Activated T-cell treated with anti-CD3 and anti-CD28 coated beads, Interleukin-2, amount 50 U/mL, for 48 hours (primary cell): ENCODE results near the gene HTRA2.
"Not testable (repeated sequence)": the region's sequence is repeated elsewhere in the genome, so short reads cannot be mapped to it uniquely, and the experiment has no call there.

Experiments
- DNase-seq, 2 experiments: peaks; one replicate each; pipeline ENCODE4 v3.0.0-alpha.2; 2020

HTRA2 gene

DNA sequence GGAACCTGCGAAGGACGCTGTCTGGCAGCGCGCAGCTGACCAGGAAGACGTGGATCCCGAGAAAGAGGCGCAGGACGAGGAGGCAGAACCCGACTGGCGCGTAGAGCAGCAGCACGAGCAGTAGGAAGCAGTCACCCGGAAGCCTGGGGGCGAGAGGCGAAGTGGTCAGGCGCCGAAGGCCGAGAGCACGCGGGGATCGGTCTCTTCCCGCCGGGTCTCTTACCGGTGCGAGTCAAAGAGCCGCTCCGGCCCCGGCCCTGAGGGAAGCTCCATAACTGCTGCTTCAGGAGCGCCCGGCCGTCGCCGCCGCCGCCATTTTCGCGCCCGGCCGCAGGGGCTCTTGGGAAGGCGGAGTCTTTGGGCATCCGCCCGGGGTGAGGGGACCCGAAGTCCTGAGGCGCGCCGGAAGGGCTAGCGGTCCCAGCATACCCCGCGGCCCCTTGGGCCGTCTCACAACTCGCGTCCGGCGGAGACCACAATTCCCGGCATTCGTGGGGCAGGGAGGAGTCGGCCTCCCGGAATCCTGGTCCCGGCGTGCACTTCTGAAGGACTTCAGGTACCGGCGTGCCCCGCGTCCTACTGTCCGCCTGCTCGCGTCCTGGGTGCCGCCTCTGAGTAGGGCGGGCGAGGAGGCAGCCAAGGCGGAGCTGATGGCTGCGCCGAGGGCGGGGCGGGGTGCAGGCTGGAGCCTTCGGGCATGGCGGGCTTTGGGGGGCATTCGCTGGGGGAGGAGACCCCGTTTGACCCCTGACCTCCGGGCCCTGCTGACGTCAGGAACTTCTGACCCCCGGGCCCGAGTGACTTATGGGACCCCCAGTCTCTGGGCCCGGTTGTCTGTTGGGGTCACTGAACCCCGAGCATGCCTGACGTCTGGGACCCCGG lies at the start of gene HTRA2, which contains the start of gene AUP1:
TSS of gene HTRA2 (plus strand) at position 577 of the 882 bp plus-strand sequence. CDS start at position 651, 74 bp downstream.
TSS of gene AUP1 (minus strand) at position 350 of the 882 bp plus-strand sequence. CDS start at position 273, 77 bp downstream.
- peak; percentile 96 for DNase-seq

DNA sequence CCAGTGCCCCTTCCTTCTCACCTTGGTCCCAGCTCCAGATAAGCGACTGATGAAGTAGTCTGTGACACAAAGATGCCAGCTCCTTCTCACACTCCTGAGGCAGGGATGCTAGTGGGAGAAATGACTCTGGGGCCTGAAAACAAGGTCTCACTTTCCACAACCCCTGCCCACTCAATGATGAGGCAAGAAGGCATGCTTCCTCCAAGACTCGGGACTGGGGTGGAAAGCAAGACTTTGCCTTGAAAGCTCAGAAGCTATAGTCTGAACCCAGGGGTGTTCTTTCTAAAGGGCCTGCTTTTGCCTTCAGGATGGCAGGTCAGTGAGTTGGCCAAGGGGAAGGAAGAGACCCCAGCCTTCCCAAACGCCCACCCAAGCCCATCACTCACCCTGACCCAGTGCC lies 48.3 kb upstream of the HTRA2 start:
- no peak for DNase-seq

DNA sequence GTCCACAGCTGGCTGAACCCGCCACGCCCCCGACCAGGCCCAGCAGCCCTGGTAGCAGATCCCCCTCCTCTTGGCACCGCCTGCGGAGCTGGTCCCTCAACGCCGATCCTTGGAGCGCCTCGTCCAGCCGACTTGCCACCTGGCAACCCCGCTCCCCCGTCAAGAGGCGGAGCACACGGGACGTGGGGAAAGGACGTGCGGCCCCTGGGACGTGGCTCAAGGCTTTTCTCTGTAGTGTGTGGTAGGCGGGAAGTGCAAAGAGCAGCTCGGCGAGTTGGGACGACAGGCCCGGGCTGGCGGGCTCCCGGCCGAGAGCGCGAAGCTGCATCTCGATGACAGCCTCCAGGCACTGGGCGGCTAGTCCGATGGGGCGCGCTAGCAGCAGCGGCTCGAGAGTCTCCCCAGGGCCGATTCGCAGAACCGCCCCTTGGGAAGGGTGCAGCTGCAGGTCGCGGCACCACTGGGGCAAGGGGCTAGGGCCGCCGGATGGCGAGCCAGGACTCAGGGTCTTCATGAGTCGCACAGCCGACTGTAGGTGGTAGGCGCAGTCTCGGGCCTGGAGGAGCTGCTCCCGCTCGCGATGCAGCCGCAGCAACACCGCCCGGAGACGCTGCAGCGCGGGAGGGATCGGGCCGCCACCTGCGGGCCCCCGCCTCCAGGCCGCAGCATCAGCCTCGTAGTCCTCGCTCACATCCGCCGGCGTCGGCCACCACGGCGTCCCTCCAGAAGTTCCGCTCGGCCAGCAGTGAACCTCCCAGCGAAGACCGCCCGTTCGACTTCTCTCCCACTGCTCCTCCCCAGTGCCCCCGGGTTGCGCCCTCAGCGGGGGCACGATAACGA lies 47.6 kb upstream of the HTRA2 start:
- DNase-seq = no peak

DNA sequence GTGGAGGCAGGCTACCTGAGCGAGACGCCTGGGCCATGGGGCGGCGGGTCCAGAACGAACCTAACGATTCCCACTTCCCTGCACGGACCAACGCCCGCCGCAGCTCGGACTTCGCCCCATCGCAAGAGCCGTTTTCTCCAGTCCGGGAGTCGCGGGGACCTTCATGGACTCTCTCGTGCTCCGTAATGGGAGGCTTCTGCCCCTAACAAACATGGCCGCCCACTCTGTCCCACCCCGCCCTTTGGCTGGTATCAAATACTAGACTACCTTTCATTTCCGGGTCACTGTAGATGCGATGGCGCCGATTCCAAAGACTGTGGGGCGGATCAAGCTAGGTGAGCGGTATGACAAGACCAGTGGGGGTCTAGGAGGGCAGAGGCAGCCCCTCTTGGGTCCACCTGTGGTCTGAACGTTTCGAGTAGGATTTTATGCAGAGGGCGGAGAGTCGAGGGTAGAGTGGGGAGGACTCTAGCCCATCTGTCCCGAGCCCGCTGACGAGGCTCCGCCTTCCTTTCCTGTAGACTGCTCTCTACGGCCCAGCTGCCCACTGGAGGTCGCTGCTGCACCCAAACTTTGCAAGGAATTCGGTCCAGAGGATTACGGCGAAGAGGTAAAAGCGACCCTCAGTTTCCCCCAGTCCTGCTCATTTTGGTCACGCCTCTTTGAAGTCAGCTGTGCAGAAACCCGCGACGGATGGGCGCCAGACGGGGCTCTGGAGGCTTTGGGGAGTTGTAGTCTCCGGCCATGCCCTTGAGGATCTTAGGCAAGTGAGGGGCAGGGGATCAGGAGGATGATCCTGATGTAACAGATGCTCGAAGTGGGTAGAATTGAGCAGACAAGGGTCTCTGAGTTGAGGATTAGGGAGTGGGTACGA lies 46.7 kb upstream of the HTRA2 start, which contains the start of the genes CCDC142 and TTC31:
TSS of gene CCDC142 (minus strand) at position 198 of the 874 bp plus-strand sequence. CDS start at position 37, 161 bp downstream.
TSS of gene TTC31 (plus strand) at position 281 of the 874 bp plus-strand sequence. CDS start at position 296, 15 bp downstream.
- DNase-seq = peak; percentile 95 to 96

DNA sequence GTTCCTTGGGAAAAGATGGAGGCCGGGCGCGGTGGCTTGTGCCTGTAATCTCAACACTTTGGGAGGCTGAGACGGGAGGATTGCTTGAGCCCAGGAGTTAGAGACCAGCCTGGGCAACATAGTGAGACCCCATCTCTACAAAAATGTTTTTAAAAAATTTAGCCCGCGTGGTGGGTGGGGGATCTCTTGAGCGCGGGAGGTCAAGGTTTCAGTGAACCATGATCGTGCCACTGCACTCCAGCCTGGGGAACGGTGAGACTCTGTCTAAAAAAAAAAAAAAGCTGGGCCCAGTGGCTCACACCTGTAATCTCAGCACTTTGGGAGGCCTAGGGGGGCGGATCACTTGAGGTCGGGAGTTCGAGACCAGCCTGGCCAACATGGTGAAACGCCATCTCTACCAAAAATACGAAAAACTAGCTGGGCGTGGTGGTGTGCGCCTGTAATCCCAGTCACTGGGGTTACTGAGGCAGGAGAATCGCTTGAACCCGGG lies 46.0 kb upstream of the HTRA2 start:
- not testable (repeated sequence) for DNase-seq

DNA sequence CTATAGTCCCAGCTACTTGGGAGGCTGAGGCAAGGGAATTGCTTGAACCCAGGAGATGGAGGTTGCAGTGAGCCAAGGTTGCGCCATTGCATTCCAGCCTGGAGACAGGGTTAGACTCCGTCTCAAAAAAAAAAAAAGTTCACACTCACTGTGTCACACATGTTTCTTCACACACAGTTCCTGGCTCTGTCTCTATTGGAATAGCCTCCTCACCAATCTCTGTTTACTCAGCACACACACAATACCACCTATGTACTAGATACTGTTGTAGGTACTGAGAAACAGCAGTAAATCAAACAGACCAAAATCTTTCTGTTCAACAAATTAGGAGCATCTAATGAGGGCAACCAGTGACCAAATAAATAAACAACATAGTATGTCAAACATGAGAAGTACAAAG lies 43.6 kb upstream of the HTRA2 start:
- no peak for DNase-seq

DNA sequence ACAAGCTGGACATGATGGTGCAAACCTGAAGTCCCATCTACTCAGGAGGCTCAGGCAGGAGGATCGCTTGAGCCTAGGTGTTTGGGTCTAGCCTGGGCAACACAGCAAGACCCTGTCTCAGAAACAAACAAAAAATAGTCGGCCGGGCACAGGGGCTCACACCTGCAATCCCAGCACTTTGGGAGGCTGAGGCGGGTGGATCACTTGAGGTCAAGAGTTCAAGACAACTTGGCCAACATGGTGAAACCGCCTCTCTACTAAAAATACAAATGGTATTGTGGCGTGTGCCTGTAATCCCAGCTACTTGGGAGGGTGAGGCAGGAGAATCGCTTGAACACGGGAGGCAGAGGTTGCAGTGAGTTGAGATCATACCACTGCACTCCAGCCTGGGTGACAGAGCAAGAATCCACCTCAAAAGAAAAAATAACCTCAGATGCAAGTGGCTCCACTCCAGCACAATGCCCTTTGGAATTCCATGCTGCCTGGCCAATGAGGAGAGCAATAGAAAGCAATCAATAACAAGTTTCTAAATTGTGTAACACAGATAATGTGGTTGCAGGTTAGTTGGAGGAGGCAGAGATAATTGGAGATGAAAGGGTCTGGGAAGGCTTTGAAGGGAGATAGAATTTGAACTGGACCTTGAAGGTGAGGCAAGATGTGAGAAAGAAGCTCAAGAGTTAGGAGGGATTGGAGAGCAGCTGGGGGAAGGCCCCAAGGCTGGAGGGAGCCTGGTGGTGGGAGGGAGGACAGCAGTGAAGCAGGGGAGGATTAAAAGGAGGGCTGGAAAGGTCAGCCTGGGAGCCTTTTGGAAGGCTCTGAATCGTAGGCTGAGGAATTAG lies 40.9 kb upstream of the HTRA2 start:
- DNase-seq = no peak

DNA sequence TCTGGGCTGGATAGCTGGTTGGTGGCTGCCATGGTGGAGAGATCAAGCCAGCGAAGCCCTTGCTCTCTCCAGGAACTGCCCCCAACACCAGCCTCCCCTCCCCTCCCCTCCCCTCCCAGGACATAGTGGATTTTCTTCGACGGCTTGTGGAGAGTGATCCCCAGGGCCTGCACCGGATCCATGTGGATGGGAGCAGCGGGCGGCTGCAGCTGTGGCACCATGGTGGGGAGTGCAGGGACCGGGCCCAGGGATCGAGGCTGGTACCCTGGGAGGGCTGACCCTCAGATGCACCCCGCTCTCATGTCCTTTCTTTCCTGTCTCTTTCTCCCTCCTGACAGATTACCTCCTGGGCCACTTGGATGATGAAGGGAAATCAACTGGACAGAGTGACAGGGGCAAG lies 39.8 kb upstream of the HTRA2 start:
- no peak for DNase-seq

DNA sequence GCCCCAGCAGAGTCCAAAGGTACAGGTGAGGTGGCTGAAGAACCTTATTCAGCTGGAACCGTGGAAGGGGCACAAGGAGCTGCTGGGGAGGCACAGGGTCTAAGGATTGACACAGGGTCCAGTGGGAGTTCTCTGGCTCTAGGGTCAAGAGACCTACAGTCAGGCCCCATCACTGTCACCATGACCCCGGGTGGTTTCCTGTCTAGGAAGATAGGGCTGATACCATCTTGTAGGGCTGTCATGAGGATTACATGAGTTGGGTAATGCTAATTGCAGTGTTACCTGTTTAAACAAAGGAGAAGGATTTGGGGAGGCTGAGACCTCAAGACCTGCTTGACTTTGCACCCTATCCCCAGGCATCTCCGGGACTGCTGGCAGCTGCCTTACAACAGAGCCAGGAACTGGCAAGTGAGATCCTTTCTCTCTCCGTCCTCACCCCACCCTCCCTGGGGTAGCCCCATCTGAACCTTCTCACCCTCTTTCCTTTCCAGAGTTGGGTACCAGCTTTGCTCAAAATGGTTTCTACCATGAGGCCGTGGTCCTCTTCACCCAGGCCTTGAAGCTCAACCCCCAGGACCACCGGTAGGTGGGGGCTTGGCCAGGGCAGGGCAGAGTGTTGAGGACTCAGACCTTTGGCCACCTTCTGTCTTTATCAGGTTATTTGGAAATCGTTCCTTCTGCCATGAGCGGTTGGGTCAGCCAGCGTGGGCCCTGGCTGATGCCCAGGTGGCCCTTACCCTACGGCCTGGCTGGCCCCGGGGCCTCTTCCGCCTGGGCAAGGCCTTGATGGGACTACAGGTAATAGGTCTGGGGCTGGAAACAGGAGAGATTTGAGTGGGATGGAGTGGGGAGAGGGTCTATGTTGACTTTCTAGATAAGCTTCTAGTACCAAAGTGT lies 37.8 kb upstream of the HTRA2 start:
- DNase-seq = no peak

DNA sequence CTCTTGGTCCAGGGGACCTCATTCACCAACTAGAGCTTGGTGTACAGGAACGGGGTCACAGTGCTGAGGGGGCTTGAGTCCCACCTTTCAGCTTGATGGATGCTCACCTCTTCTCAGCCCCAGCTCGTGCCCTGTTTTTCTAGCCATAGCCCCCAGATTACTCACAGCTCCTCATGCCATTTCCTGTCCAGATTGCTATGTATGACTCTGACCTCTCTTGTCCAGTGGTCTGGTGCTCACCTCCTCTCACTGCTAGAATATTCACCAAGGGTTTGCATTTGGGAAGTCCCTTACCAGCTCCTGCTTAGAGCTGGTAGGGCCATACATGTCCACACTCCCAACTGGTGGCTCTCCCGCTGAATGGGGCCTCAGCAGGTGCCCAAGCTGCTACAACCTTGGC lies 36.2 kb upstream of the HTRA2 start:
- no peak for DNase-seq

DNA sequence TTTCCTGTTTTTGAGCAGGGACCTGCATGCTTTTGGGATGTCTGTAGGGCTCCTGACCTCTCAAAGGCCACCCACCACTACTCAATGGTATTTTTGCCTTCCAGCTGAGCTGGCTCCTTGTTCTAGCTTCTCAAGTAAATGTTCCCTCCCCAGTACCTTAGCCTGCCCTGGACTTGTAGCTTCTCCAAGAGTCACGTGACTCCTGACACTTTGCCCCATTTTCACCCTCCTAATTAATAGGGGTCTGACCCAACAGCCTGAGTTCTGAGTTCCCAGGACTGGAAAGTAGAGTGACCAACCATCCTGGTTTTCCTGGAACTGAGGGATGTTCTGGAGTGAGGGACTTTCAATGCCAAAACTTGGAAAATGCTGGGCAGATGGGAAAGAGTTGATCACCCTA lies 34.3 kb upstream of the HTRA2 start:
- no peak for DNase-seq

DNA sequence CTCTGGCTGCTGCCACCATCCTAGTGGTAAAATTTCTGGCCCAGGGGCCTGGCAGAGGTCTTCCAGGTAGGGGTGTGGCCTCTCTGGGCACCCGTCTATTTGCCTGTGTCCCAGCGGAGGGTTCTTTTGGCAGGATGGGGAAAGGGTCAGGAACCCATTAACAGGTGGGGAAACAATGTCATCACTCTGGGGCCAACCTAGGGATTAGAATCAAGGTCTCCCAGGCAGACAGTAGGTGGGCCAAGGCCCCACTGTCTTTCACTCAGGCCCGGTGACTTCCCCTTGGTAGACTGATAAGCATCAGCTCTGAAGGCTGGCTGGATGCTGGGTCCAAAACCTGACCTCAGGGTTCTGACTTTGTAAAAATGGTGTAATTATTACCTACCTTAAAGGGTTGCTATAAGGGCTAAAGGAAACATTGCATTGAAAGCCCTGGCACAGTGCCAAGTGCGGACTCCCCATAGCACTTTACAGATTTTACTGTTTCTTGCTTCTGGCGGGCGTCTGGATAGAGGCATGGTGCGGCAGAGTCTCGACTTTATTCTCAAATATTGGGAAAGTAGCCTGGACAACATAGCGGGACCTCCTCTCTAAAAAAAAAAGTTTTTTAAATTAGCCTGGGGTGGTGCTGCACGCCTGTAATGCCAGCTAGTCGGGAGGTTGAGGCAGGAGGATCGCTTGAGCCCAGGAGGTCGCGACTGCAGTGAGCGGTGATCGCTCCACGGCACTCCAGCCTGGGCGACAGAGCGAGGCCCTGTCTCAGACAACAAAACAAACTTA lies 32.5 kb upstream of the HTRA2 start:
- no peak for DNase-seq

DNA sequence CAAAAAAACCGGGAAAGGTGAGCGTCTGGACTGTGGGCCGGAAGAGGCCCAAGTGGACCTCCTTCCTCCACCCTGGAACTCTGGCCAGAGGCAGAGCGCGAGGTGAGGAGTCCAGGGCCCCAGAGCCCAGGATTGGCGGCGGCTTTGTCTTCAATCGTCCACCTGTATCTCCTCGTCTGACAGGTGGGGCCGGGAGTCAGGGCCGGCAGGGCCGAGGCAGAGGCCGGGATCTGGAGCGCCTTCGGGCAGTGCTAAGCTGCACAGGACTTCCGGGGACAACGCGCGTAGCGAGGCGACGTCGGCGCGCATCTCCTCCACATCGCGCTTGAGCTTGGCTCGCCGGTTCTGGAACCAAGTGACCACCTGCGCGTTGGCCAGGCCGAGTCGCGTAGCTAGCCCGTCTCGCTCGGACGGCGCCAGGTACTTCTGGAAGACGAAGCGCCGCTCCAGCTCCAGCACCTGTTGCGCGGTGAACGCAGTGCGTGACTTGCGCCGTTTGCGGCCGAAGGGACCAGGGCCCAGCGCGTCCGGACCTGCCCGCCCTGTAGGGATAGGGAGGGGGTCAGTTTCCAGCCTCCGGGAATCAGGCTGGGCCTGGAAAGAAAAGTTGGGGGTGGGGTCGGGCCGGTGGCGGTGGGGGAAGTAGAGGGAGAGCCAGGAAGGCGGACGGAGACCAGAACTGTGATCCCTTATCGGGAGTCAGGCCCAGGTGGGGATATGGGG lies 31.8 kb upstream of the HTRA2 start:
- DNase-seq = peak in 1 of 2 experiments; percentile 63

DNA sequence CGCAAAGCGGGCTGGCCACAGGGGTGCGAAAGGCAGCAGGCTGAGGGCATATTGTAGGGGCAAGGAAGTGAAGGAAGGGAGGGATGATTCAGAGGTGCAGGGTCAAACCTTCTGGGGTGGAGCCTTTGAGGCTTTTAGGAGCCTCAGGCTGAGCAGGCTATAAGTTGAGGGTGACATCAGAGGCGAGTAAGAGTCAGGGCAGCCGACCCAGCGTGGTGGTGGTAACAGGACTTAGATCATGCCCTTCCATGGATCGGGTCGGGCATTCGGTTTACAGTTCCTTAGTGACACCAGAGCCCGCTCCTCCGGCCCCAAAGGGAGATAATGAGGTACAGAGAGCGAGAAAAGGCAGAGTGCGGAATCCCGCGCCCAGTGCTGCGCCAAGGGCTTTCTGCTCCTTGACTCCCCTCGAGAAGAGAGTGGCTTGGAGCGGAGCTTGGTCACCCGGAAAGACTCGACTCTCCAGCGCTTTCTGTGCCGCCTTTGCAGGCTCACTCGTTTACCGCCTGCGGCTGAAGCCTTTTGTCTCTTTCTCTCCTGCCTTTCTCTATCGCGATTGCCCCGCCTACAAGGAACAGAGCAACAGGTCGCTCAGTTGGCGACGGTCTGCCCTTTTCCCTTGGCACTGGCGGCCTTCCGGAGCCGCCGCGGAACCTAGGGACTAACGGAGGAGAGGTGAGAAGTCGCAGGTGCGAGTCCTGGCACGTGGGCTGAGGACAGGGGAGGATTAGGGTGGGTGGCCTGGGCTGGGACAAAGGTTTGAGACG lies 31.1 kb upstream of the HTRA2 start:
- DNase-seq = peak; percentile 63 to 68

DNA sequence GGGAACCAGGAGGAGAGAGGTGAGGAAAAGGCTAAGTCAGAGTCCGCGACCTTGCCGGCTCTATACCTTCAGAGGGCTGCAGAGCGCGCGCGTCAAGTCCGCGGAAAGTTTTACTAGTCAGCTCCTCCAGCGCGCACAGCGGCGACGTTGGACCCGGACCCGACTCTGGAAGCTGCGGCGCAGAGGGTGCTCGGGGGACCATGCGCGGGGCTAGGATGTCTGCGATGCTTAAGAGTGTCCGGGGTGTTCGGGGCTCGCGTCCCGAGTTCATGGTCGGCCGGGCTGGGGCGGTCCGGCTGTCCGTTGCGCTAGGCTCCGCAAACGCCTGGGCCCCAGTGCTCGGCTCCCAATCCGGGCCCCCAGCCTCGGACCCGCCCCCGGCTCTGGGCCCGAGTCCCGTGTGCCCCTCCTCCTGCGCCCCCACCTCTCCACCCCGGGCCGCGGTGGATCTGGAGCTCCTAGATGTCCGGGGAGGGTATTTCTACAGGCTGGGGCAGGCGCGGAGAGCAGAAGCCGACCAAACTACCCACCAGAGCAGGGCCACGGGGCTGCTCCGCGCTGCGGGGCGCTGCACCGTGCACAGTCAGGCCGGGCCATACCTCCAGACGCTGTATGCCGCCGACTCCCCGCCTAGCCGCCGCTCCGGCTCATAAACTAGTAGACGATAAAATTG lies 30.3 kb upstream of the HTRA2 start, which contains the start of gene LBX2:
TSS of gene LBX2 (minus strand) at position 337 of the 673 bp plus-strand sequence. CDS start at position 271, 66 bp downstream.
- peak in 1 of 2 experiments; percentile 63 for DNase-seq

DNA sequence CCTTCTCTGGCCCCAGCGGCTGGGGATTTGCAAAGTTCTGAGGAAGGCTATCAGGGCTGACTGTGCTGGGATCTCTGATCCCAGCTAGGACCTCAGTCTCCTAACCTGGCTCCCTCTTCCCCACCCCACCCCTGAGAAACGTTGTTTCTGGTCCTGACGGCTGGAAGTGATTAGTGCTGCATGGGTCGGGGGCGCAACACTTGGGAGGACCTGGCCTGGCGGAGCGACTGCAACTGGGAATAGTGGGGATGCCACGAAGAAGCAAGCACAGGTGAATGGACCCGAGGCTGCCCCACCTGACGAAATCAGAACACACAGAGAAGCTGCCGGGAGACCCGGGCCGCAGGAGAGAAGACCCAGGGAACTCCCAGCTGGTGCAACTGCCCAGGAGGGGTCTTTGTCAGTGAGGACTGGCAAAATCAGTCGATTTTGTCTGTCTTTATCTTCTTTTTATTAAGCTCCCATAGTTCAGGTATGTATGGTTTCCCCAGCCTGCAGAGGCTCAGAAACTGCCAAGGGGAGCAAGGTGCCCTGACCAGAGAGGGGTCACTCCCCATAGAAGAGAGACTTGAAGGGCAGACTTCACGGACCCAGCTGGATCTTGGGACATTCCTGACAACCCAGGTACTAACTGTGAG lies 29.7 kb upstream of the HTRA2 start:
- DNase-seq = no peak

DNA sequence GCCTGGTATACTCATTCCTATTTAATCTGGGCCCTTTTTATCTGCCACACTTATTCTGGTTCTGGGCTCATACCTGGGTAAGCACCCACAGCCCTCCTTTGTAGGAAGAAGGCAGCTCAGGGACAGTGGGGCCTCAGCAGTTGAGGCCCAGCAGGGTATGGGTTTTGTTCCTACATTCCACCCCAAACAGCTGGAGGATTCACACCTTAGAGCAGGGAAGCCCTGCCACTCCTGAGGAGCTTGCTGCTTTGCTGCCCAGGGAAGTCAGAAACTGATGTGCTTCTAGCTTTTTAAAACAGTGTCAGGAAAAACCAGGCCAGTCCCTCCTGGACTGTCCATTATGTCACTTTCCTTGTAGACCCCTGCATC lies 29.2 kb upstream of the HTRA2 start:
- DNase-seq = no peak
